ENCODE measurements around the gene COX20. TPM values are rescaled to one million over a fixed set of nuclear protein-coding genes. Genes with fewer than 3 reads are reported as not detected.

COX20 gene
- total RNA-seq, 1 donor = 44.2 TPM

GRCh38 chr1:244843148-244843978 is 7.9 kb downstream of the COX20 start:
- no peak overlapping the region for H3K4me3 ChIP-seq (ENCODE audit: low read depth, low read length)
- no peak for TF ChIP-seq CTCF (IDR thresholded peaks at IDR 0.05; ENCODE audit: insufficient read depth, low read length)
- no peak for DNase-seq (ENCODE audit: low read depth)

GRCh38 chr1:244844155-244845121 is 9.0 kb downstream of the COX20 start:
- no peak for DNase-seq (ENCODE audit: low read depth)
- no peak for TF ChIP-seq CTCF (IDR thresholded peaks at IDR 0.05; ENCODE audit: insufficient read depth, low read length)
- H3K4me3 ChIP-seq (ENCODE audit: low read depth, low read length) = no peak overlapping the region

- no peak for TF ChIP-seq CTCF (IDR thresholded peaks at IDR 0.05; ENCODE audit: insufficient read depth, low read length)
- no peak overlapping the region for H3K4me3 ChIP-seq (ENCODE audit: low read depth, low read length)
- DNase-seq (ENCODE audit: low read depth) = no peak
These were observed 11.2 kb downstream of the COX20 start for GRCh38 chr1:244846653-244847052.

GRCh38 chr1:244849189-244849866 is 13.9 kb downstream of the COX20 start:
- TF ChIP-seq CTCF (IDR thresholded peaks at IDR 0.05; ENCODE audit: insufficient read depth, low read length) = no peak
- DNase-seq (ENCODE audit: low read depth) = no peak
- H3K4me3 ChIP-seq (ENCODE audit: low read depth, low read length) = no peak overlapping the region

- TF ChIP-seq CTCF (IDR thresholded peaks at IDR 0.05; ENCODE audit: insufficient read depth, low read length) = no peak
- no peak overlapping the region for H3K4me3 ChIP-seq (ENCODE audit: low read depth, low read length)
- DNase-seq (ENCODE audit: low read depth) = no peak
These were observed 14.8 kb downstream of the COX20 start for GRCh38 chr1:244850099-244850852.

GRCh38 chr1:244850896-244851295 is 15.4 kb downstream of the COX20 start:
- DNase-seq (ENCODE audit: low read depth) = no peak
- TF ChIP-seq CTCF (IDR thresholded peaks at IDR 0.05; ENCODE audit: insufficient read depth, low read length) = no peak
- H3K4me3 ChIP-seq (ENCODE audit: low read depth, low read length) = no peak overlapping the region

Measured in fibroblast of the aortic adventitia (primary cell).